GM18867 (cell line): Measurements from ENCODE around the gene TPSB2.
"Not testable (repeated sequence)": the region's sequence is repeated elsewhere in the genome, so short reads cannot be mapped to it uniquely, and the experiment has no call there.

Experiments used
- ATAC-seq: cut with Tn5 transposase; IDR thresholded peaks from one replicate; pipeline ENCODE4 v1.9.1; 2021; ENCODE audit warnings: mild to moderate bottlenecking, moderate library complexity; ENCODE audit not compliant: unreplicated experiment

TPSB2 gene

DNA sequence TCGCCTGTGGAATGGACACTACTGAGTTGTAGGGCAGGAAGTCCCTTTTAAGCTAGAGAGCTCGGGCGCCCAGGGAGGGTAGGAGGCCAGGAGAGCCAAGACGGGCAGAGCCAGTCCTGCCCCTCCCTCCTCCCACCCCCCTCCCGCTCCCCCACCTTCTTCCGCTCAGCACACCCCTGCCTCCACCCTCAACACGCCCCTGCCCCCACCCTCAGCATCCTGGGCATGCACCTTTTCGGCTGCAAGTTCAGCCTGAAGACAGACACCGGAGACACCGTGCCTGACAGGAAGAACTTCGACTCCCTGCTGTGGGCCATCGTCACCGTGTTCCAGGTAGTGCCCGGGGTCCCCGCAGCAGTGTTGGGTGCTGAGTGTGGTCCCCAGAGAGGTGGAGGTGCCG lies 23.2 kb downstream of the TPSB2 start:
- no peak for ATAC-seq

- no peak for ATAC-seq
Observed at GRCh38 chr16:1206326-1206725, 23.7 kb downstream of the TPSB2 start.

DNA sequence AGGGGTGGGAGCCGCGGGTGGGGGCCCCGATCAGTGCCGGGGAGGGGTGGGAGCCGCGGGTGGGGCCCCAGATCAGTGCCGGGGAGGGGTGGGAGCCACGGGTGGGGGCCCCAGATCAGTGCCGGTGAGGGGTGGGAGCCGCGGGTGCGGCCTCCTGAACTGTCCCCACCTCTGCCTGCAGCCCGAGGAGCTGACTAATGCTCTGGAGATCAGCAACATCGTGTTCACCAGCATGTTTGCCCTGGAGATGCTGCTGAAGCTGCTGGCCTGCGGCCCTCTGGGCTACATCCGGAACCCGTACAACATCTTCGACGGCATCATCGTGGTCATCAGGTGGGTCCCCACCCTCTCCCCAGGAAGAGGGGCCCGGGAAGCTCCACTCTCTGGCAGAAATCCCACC lies 25.1 kb downstream of the TPSB2 start:
- no peak for ATAC-seq

DNA sequence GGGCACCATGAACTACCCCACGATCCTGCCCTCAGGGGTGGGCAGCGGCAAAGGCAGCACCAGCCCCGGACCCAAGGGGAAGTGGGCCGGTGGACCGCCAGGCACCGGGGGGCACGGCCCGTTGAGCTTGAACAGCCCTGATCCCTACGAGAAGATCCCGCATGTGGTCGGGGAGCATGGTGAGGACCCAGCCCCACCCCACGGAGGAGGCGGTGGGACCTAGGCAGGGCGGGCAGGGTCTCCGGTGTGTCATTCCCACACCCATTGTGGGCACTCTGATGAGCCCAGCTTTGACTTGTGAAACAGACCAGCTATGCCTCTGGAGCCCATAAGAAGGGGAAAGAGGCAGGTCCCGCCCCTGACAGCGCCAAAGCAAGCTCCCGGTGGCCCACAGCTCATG lies 27.7 kb downstream of the TPSB2 start:
- ATAC-seq = no peak

GRCh38 chr16:1201444-1201843 lies 28.5 kb downstream of the TPSB2 start:
- ATAC-seq = no peak

GRCh38 chr16:1200014-1200627 lies 29.9 kb downstream of the TPSB2 start:
- no peak for ATAC-seq

DNA sequence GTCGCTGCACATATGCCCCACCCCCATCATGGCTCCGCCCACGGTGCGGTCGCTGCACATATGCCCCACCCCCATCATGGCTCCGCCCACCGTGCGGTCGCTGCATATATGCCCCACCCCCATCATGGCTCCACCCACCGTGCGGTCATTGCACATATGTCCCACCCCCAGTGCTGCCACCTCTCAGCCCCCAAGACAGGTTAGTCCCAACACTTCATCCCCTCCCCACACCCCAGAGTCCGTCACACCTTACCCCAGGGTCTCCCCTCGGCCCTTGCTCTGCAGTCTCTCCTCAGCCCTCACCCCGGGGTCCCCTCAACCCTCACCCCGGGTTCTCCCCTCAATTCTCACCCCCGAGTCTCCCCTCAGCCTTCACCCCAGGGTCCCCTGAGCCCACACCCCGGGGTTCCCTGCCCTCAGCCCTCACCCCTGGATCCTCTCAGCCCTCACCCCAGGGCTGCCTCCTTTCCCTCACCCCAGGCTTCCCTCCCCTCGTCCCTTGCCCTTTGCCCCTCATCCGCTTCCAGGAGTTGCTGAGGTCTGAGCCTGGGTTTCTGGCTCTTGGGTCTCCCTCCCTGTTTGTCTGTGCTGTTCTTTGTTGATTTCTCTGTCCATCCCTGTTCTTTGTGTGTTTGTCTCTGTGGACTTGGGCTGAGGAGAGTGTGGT lies 30.5 kb downstream of the TPSB2 start:
- ATAC-seq = no peak

- not testable (repeated sequence) for ATAC-seq
Observed at GRCh38 chr16:1198671-1199346, 31.2 kb downstream of the TPSB2 start.

- no peak for ATAC-seq
Observed at GRCh38 chr16:1198194-1198593, 31.8 kb downstream of the TPSB2 start.

DNA sequence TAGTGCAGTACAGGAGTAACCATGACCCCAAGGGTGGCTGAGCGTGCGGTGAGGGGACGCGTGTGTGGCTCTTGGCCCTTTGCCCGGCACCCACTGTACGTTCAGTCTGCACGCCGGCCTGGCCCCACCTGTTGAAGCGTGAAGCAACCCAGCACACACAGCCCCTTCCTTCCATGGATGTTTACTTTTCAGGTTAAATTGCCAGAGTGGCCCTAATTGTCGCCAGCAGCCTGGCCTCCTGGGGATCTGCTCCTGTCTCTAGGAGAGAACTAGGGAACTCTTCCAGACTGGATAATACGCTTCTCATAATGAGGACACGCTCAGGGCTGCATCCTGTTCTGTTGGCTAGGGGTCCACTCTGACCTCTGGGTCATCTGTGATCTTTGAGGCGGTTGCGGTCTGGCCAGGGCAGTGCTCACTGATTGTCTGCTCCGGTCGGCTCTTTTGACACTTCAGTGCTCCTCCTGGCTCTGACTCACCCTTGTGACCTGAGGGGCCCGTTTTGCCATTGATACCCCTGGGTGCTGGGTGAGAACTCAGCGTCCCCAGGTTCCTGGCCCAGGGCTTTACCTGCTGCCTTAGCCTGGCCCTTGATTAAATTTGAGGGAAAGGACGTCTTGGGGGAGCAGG lies 32.6 kb downstream of the TPSB2 start:
- no peak for ATAC-seq

GRCh38 chr16:1196494-1196893 lies 33.5 kb downstream of the TPSB2 start:
- ATAC-seq = no peak

- ATAC-seq = no peak
Observed at GRCh38 chr16:1195393-1195666, 34.7 kb downstream of the TPSB2 start.

- no peak for ATAC-seq
Observed at GRCh38 chr16:1194665-1195392, 35.2 kb downstream of the TPSB2 start.

- no peak for ATAC-seq
Observed at GRCh38 chr16:1193825-1194581, 36.0 kb downstream of the TPSB2 start.

GRCh38 chr16:1193143-1193824 lies 36.7 kb downstream of the TPSB2 start:
- no peak for ATAC-seq

GRCh38 chr16:1192384-1193073 lies 37.5 kb downstream of the TPSB2 start:
- ATAC-seq = no peak

DNA sequence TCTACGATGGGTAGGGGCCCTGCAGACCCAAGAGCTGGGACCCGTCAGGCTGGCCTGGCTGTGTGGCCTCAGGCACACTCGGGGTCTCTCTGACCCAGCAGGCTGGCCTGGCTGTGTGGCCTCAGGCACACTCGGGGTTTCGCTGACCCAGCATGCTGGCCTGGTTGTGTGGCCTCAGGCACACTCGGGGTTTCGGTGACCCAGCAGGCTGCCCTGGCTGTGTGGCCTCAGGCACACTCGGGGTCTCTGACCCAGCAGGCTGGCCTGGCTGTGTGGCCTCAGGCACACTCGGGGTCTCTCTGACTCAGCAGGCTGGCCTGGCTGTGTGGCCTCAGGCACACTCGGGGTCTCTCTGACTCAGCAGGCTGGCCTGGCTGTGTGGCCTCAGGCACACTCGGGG lies 39.2 kb downstream of the TPSB2 start:
- ATAC-seq = not testable (repeated sequence)

DNA sequence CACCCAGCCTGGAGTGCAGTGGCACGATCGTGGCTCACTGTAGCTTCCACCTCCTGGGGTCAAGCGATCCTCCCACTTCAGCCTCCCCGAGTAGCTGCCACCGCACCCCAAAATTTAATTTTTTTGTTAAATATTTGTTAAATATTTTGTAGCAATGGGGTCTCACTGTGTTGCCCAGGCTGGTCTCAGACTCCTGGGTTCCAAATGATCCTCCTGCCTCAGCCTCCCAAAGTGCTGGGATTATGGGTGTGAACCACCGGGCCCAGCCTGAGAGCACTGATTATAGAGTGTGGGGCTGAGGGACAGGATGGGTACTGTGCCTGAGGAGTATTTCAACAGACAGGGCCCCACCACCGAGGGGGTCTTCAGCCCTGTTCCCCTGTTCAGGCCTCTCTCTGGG lies 40.5 kb downstream of the TPSB2 start:
- ATAC-seq = no peak

- ATAC-seq = no peak
Observed at GRCh38 chr16:1188432-1189189, 41.4 kb downstream of the TPSB2 start.
